Stimulated activated CD8-positive, alpha-beta memory T cell treated with anti-CD3 and anti-CD28 coated beads, Interleukin-7, amount 100 ng/mL, for 4 hours (primary cell): Measurements from ENCODE around the gene CDSN.
A peak's percentile ranks its signal among the peaks of the same experiment; 100 is the strongest.

Source experiments
- DNase-seq, 2 donors: peaks; one replicate each; pipeline ENCODE4 v3.0.0-alpha.2; 2020; ENCODE audit warnings: low read depth in 2 of 2

Gene CDSN

DNA sequence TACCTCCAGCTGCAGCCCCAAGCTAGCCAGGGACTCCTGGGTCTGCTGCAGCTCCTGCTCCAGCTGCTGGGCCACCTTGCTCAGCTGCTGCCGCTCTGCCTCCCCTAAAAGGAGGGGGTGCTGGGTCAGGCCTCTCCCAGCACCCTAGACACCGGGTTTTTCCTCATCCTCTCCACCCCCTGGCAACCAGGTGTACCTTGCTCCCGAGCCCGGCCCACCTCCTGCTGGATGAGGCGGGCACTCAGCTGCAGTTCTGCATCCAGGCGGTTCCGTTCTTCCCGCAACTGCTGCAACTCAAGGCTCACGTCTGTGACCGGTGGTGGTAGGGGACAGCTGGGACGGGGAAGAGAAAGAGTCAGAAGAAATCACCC, 24.7 kb upstream of the CDSN start:
- no peak for DNase-seq

DNA sequence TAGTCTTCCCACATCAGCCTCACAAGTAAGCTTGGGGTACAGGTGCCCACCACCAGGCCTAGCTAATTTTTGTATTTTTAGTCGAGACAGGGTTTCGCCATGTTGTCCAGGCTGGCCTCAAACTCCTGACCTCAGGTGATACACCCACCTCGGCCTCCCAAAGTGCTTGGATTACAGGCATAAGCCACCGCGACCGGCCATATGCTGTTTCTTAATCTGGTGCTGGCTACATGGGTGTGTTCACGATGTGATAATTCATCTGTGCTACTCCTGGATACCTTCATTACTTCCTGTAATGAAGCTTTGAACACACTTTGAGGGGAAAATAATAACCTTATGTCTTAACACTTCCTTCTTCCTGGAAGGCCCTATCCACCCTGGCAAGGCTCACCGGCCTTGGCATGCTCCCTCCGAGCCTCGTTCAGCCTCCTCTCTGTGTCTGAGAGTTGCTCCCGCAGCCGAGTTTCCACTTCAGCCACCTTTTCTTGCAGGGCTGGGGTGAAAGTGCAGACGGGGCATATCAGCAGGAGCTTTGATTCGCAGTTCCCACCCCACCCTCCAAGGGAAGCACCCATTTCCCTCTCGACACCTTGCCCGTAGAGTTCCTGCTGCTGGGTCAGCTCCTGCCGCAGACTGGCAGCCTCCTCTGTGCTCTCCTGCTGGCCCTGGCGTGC, 24.2 kb upstream of the CDSN start:
- DNase-seq: no peak

- DNase-seq: no peak
Observed at GRCh38 chr6:31143148-31143547, 22.9 kb upstream of the CDSN start.

- no peak for DNase-seq
Observed at GRCh38 chr6:31142361-31142761, 22.1 kb upstream of the CDSN start.

DNA sequence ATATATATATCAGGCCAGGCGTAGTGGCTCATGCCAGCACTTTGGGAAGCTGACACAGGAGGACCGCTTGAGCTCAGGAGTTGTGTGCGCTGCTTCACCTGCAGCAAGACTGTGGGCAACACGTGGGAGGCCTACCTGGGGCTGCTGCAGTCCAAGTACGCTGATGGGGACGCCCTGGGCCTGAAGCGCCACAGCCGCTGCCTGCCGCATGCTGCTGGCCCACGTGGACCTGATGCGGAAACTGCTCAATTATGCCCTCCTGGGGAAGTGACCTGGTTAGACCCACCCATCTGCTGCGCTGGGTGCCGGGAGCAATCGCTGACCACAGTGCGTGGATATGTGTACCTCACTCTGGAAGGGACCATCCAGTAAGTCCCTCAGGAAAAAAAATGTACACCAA, 20.4 kb upstream of the CDSN start:
- no peak for DNase-seq

DNA sequence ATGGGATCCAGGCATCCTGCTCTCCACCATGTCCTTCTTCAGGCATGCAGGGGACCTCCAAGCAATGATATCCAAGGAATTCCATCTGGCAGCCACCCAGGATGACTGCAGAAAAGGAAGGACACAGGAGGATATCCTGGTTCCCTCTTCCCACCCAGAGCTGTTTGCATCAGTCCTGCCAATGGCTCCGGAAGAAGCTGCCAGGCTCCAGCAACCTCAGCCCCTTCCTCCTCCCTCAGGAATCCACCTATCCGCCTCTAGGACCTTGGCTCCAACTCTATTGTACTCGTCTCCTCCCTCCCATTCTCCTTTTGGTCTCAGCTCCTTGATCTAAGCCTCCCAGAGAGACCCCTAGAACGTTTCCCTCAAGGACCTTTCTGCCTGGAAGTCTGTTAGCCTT, 19.4 kb upstream of the CDSN start:
- no peak for DNase-seq

- DNase-seq: no peak
Observed at GRCh38 chr6:31138982-31139381, 18.7 kb upstream of the CDSN start, which contains the start of gene PSORS1C2. Gene PSORS1C2 (minus strand): TSS chr6:31139066. CDS start chr6:31139026, 40 bp downstream.

DNA sequence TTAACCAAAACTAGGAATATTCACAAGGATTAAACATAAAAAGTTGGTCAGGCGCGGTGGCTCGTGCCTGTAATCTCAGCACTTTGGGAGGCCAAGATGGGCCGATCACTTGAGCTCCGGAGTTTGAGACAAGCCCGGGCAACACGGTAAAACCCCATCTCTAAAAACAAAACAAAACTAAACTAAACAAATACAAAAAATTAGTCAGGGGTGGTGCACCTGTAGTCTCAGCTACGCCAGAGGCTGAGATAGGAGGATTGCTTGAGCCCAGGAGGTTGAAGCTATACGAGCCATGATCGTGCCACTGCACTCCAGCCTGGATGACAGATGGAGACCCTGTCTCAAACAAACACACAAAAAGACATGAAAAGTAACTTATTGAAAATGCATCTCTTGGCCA, 15.5 kb upstream of the CDSN start:
- no peak for DNase-seq

- no peak for DNase-seq
Observed at GRCh38 chr6:31132806-31133205, 12.6 kb upstream of the CDSN start.

GRCh38 chr6:31131595-31131994, 11.3 kb upstream of the CDSN start:
- DNase-seq: no peak

GRCh38 chr6:31130751-31131150, 10.5 kb upstream of the CDSN start:
- DNase-seq: no peak

GRCh38 chr6:31129130-31129529, 8.9 kb upstream of the CDSN start:
- no peak for DNase-seq

DNA sequence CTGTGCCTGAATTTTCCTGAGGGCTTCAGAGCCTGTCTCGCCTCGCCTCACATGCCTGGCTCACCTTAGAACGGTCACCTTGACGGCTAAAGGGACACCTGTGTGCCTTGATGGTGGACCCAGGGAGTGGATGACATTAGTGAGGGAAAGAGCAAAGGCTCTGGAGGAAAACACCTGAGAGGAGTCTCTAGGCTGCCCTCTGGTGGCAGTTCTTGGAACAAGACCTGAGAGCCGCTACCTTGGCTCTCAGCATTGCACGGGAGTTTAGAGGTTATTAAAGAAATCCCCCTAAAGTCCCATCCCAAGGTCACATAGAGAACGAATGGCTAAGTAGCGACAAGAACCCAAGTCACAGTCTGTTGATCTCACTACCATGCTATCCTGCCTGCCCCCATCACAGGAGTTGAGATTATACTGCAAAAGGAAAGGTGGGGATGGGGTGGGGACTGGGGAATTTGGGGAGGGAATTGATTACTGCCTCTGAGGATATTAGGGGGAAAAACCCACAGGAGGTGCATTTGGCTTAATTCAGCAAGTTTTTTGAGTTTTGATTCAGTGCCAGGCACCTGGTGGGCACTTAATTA, 7.9 kb upstream of the CDSN start:
- DNase-seq: peak; percentile 30 to 47

- no peak for DNase-seq
Observed at GRCh38 chr6:31126396-31127175, 6.3 kb upstream of the CDSN start.

GRCh38 chr6:31125586-31126363, 5.5 kb upstream of the CDSN start:
- DNase-seq: no peak

DNA sequence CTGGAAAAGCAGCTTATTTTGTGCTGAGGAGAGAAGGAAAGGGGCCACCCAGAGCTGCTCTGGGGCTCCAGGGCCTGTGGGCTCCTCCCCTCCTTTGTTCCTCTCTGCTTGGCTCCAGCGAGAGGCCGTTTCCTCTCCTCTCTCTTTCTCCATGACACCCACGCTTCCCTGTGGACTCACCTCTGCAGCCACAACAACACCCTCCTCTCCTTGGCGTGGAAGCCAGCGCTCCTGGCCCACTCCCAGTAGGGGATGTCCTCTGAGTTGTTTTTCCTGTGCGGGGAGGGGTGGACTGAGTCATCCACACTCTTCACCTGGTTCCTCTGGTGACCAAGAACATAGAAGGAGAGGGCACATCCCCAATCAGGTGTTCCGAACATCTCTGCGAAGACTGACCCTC, 4.9 kb upstream of the CDSN start:
- DNase-seq: no peak

- DNase-seq: no peak
Observed at GRCh38 chr6:31122791-31123706, 2.8 kb upstream of the CDSN start.

- DNase-seq: no peak
Observed at GRCh38 chr6:31121131-31121790, 1.0 kb upstream of the CDSN start.

GRCh38 chr6:31118178-31118577, 2.1 kb downstream of the CDSN start:
- no peak for DNase-seq

GRCh38 chr6:31116661-31117385, 3.4 kb downstream of the CDSN start:
- no peak for DNase-seq
